Measurements from ENCODE around the gene C9orf72. TPM values are rescaled to one million over a fixed set of nuclear protein-coding genes. Genes with fewer than 3 reads are reported as not detected.

The C9orf72 gene
- total RNA-seq, 1 donor from 2014 or later: 4.8 TPM

- TF ChIP-seq CTCF (IDR thresholded peaks at IDR 0.05; ENCODE audit: insufficient read depth, low read depth, low read length) (no peak), EZH2 (IDR thresholded peaks at IDR 0.05; ENCODE audit: insufficient read depth, low read length) (no peak)
- Histone ChIP-seq H3K9ac (ENCODE audit: low read length) (no peak overlapping the region), H3K4me3 (ENCODE audit: insufficient read depth, low read depth, low read length) (no peak overlapping the region), H3K79me2 (ENCODE audit: insufficient read depth, low read length) (no peaks in the 10 kb centered on the region), H4K20me1 (ENCODE audit: insufficient read depth, low read length) (no peaks in the 10 kb centered on the region), H3K27me3 (ENCODE audit: insufficient read depth, low read length) (no peaks in the 10 kb centered on the region), H3K27ac (ENCODE audit: low read depth, low read length) (no peak overlapping the region), H3K4me1 (ENCODE audit: insufficient read depth, low read length) (no peaks in the 10 kb centered on the region), H2AFZ (ENCODE audit: low read depth, low read length) (no peak overlapping the region), H3K4me2 (ENCODE audit: low read length) (no peak overlapping the region), H3K9me3 (ENCODE audit: insufficient read depth, low read depth, low read length) (no peaks in the 10 kb centered on the region), H3K36me3 (ENCODE audit: insufficient read depth, low read length) (no peaks in the 10 kb centered on the region)
- Mint-ChIP-seq H3K4me3 (ENCODE audit: unreplicated experiment) (no peak overlapping the region), H3K9me3 (ENCODE audit: unreplicated experiment) (no peaks in the 10 kb centered on the region), H3K27ac (ENCODE audit: unreplicated experiment) (no peak overlapping the region), H3K36me3 (ENCODE audit: low read depth, unreplicated experiment) (no peaks in the 10 kb centered on the region), H3K27me3 (ENCODE audit: low read depth, unreplicated experiment) (peaks cover 2% of the 10 kb centered on the region), H3K4me1 (ENCODE audit: low read depth, unreplicated experiment) (no peaks in the 10 kb centered on the region)
- DNase-seq (ENCODE audit: low read depth) (no peak), FAIRE-seq (no peak)
Observed at GRCh38 chr9:27601396-27601795, 28.1 kb upstream of the C9orf72 start.

- Histone ChIP-seq H3K4me2 (ENCODE audit: low read length) (no peak overlapping the region), H2AFZ (ENCODE audit: low read depth, low read length) (no peak overlapping the region)
- no peak overlapping the region for H3K4me3 Mint-ChIP-seq (ENCODE audit: unreplicated experiment)
Observed at GRCh38 chr9:27600256-27600655, 27.0 kb upstream of the C9orf72 start.

More at GRCh38 chr9:27600256-27600655, 27.0 kb upstream of the C9orf72 start:
- Histone ChIP-seq H3K27ac (ENCODE audit: low read depth, low read length) (no peak overlapping the region), H3K27me3 (ENCODE audit: insufficient read depth, low read length) (no peaks in the 10 kb centered on the region), H3K9ac (ENCODE audit: low read length) (no peak overlapping the region), H4K20me1 (ENCODE audit: insufficient read depth, low read length) (no peaks in the 10 kb centered on the region), H3K79me2 (ENCODE audit: insufficient read depth, low read length) (no peaks in the 10 kb centered on the region), H3K36me3 (ENCODE audit: insufficient read depth, low read length) (no peaks in the 10 kb centered on the region), H3K4me3 (ENCODE audit: insufficient read depth, low read depth, low read length) (no peak overlapping the region), H3K9me3 (ENCODE audit: insufficient read depth, low read depth, low read length) (no peaks in the 10 kb centered on the region), H3K4me1 (ENCODE audit: insufficient read depth, low read length) (no peaks in the 10 kb centered on the region)
- Mint-ChIP-seq H3K4me1 (ENCODE audit: low read depth, unreplicated experiment) (no peaks in the 10 kb centered on the region), H3K36me3 (ENCODE audit: low read depth, unreplicated experiment) (no peaks in the 10 kb centered on the region), H3K27ac (ENCODE audit: unreplicated experiment) (no peak overlapping the region), H3K27me3 (ENCODE audit: low read depth, unreplicated experiment) (peaks cover 3% of the 10 kb centered on the region), H3K9me3 (ENCODE audit: unreplicated experiment) (no peaks in the 10 kb centered on the region)
- TF ChIP-seq CTCF (IDR thresholded peaks at IDR 0.05; ENCODE audit: insufficient read depth, low read depth, low read length) (no peak), EZH2 (IDR thresholded peaks at IDR 0.05; ENCODE audit: insufficient read depth, low read length) (no peak)
- FAIRE-seq (no peak), DNase-seq (ENCODE audit: low read depth) (no peak)
